T follicular helper cell (primary cell): ENCODE measurements around the gene SLC34A1.

ENCODE experiments used
- DNase-seq: peaks from one replicate; pipeline ENCODE4 v3.0.0-alpha.2; 2020; ENCODE audit warnings: low read depth

Gene SLC34A1

DNA sequence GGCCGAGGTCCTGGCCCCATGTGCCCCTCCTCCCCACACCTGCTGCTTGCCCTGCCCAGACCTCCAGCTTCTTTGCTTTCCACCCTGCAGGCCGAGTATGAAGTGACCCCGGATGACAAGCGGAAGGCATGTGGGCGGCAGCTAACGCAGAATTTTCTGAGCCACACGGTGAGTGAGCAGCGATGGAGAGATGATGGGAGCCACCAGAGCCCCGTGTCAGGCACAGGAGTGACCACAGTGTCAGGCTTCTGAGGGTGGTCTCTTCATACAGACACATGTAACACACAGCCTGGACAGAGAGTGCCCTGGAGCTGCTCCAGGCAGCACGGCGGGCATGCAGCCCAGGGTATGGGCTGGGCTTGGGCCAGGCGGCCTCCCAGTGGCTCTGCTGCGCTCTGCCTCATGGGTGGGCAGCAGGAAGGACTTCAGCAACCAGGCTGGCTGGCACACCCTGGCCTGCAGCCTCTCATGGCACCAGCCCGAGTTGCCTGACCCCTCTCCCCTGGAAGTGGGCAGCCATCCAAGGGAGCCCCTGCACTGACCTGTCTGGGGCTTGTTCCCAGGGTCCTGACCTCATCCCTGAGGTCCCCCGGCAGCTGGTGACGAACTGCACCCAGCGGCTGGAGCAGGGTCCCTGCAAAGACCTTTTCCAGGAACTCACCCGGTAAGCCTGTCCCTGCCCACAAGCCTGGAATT is 48.1 kb downstream of the SLC34A1 start:
- DNase-seq: no peak

- DNase-seq: no peak
Measured at GRCh38 chr5:177432839-177433657, 48.8 kb downstream of the SLC34A1 start.

GRCh38 chr5:177433658-177434217 is 49.5 kb downstream of the SLC34A1 start:
- no peak for DNase-seq

DNA sequence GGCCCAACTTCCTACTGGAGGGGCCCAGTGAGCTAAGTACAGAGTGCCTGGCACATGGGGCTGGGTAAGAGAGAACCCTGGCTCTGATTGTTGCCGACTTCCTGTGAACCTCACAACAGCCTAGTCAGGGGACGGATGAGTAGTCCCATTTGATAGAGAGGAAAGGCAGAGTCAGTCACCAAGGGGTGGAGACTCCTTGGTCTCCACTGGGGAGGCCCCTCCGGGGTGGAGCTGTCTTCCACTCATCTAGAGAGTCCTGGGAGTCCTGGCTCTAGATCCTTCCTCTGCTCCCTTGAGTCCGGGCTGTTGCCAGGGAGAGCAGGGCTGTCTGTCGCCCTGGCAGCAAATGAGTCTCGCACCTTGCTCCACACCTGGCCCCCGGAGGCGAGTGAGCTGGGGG is 50.2 kb downstream of the SLC34A1 start:
- DNase-seq: no peak

GRCh38 chr5:177434942-177435738 is 50.9 kb downstream of the SLC34A1 start:
- no peak for DNase-seq

- DNase-seq: no peak
Measured at GRCh38 chr5:177435847-177436536, 51.8 kb downstream of the SLC34A1 start.

DNA sequence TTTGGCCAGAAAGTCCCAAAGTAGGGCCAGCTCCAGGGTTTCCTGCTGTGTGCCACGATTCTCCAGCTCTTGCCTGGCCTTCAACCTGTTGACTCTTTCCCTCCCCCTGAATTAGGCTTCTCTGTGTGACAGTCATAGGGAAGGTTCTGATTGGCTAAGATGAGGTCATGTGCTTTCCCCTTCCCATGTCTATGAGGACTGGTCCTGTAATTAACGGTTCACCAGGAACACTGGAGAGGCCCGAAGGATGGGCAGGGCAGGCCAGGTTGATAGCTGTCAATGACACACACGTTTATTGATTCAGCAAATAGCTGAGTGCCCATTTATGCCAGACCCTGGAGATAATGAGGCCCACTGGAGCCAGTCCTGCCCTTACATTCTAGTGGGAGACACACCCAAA is 53.4 kb downstream of the SLC34A1 start:
- no peak for DNase-seq

DNA sequence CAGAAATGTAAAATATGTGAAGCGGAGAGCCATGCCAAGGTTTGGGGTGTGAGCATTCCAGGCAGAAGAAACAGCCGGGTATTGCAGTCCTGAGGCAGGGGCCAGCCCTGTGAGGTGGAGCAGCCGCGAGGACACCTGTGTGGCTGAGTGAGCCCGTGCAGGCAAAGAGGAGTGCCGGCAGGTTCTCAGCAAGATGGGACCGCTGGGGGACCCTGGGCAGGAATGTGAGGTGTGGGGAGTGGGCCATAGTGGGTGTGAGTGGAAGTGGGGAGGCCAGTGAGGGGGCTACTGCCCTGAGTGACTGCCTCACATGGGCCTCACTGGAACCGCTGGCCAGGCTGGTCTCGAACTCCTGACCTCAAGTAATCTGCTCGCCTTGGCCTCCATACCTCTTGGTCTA is 54.2 kb downstream of the SLC34A1 start:
- no peak for DNase-seq

- DNase-seq: no peak
Measured at GRCh38 chr5:177439518-177440053, 55.4 kb downstream of the SLC34A1 start.

DNA sequence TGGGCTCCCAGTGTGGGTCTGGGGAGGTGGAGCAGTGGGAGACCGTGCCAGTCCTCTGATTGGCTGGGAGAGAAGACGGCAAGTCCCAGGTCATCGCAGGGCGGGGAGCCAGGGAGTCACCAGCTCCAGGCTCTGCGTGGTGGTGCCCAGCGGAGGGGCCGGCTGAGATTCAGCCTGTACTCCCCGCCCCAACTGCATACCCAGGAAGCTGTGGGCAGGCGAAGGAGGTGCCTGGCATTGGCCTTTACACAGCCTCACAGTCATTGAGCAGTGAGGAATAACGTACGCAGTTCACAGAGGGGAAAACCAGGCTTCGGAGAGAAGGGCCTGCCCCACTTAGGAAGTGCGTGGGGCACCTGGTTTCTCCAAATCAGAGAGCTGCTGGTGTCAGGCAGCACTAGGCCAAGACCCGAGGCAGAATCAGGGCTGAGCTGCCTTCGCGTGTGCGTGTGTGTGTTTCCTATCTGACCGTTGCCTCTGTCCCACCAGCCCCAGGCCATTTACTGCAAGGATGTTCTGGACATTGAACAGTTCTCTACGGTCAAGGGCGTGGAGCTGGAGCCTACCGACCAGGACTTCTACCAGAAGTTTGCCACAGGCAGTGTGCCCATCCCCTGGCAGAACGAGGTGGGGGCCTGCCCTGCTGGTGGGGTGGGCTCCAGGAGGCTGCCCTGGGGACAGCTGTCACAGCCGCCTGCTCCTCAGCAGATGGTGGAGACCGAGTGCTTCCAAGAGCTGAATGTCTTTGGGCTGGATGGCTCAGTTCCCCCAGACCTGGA is 56.2 kb downstream of the SLC34A1 start:
- DNase-seq: peak; percentile 55

DNA sequence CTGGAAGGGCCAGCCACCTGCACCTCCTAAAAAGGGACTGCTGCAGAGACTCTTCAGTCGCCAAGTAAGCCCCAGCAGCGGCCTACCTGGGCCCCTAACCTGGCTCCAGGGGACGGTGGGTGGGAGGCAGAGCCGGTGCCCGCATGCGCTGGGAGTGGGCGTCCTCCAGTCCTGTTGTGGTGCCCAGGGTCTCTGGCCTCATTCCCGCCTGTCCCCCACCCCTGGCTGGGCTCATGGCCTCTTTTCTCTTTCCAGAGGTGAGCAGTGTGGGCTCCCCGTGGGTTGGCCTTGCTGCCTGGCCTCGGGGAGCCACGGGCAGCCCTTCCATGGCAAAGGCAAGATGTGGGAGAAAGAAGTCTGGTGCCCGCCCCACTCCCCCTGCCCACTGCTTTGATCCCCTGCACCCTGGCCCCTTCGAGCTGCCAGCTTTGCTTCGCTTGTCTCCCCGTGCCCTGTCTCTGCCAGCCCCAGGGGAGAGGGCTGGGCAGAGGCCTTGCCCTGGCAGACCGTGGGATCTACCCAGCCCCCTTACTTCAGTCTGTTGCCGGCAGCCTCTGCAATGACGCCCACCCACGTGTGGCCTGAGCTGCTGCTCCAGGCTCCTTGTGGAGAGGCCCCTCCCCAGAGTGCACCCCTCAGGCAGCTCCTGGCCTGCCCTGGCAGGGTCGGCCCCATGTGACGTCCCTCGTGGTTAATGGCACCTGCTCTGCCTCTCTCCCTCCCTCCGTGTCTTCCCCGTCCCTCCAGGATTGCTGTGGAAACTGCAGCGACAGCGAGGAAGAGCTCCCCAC is 57.0 kb downstream of the SLC34A1 start:
- DNase-seq: no peak

GRCh38 chr5:177442066-177442826 is 58.0 kb downstream of the SLC34A1 start:
- DNase-seq: no peak

DNA sequence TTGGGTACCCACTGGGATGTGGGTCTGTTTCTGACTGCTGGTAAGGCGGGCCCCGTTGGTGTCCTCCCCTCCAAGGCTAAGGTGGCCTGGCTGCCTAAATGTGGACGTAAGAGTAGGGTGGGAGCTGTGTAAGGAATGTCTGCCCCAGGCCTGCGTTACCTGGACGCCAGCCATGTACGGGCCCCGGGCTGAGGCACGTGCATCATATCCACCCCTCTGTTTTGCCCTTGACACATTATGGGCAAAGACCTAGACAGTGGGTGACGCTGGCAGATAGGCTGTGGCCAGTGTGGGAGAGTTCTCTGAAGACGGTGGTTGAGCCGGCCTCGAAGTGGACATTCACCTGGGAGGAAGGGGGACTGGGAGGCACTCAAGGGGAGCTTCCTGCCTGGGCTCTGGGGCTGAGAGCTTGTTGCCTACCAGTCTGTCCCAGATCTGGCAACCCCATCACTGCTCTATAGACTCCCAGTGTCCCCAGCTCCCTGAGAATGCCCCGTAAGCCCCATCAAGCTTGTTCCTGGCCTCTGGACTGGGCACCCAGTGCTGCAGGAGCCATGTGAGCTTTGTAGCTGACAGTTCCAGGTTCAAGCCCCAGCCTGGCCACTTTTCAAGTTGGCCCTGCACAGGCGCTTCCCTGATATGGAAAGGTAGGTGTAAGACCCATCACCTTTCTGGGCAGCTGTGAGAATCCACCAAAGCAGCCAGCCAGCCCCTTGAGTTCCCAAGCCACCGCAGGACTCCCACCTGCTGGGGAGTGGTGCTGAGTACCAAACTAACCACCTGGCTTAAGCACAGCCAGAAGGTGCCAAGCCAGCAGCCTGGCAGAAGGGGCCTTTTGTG is 59.1 kb downstream of the SLC34A1 start:
- DNase-seq: no peak

- no peak for DNase-seq
Measured at GRCh38 chr5:177444106-177445051, 60.1 kb downstream of the SLC34A1 start.

GRCh38 chr5:177445052-177445916 is 61.0 kb downstream of the SLC34A1 start:
- no peak for DNase-seq

- no peak for DNase-seq
Measured at GRCh38 chr5:177445917-177446199, 61.6 kb downstream of the SLC34A1 start.
